NCI-H524 (cell line): Measurements from ENCODE around the gene ABHD17C.

Experiments
- DNase-seq, 2 experiments: peaks; one replicate each; lab custom pipeline; 2025; lab: John Stamatoyannopoulos, UW

The ABHD17C gene

GRCh38 chr15:80788536-80788935, 93.4 kb downstream of the ABHD17C start:
- DNase-seq = no peak

- DNase-seq = no peak
These were observed 94.2 kb downstream of the ABHD17C start for GRCh38 chr15:80789296-80789695.

GRCh38 chr15:80789796-80790195, 94.7 kb downstream of the ABHD17C start:
- no peak for DNase-seq

- DNase-seq = no peak
These were observed 95.1 kb downstream of the ABHD17C start for GRCh38 chr15:80790236-80790635.

- DNase-seq = no peak
These were observed 95.9 kb downstream of the ABHD17C start for GRCh38 chr15:80791004-80791403.

- DNase-seq = no peak
These were observed 101.3 kb downstream of the ABHD17C start for GRCh38 chr15:80796407-80796806.

- peak; percentile 88 to 95 for DNase-seq
These were observed 103.8 kb downstream of the ABHD17C start for GRCh38 chr15:80798911-80799310.

GRCh38 chr15:80800067-80800466, 105.0 kb downstream of the ABHD17C start:
- no peak for DNase-seq

GRCh38 chr15:80801891-80802680, 107.0 kb downstream of the ABHD17C start:
- peak; percentile 20 to 73 for DNase-seq

- DNase-seq = no peak
These were observed 108.7 kb downstream of the ABHD17C start for GRCh38 chr15:80803580-80804525.

- DNase-seq = no peak
These were observed 109.9 kb downstream of the ABHD17C start for GRCh38 chr15:80804970-80805495.
